Measurements from ENCODE around the gene UBR2. TPM values are rescaled to one million over a fixed set of nuclear protein-coding genes. Genes with fewer than 3 reads are reported as not detected.

The UBR2 gene
- total and polyA plus RNA-seq, 2 of the 13 experiments (the other 11 are each of a cell fraction or from before 2014, with no cell fraction given): 17.6 to 29.3 TPM

DNA sequence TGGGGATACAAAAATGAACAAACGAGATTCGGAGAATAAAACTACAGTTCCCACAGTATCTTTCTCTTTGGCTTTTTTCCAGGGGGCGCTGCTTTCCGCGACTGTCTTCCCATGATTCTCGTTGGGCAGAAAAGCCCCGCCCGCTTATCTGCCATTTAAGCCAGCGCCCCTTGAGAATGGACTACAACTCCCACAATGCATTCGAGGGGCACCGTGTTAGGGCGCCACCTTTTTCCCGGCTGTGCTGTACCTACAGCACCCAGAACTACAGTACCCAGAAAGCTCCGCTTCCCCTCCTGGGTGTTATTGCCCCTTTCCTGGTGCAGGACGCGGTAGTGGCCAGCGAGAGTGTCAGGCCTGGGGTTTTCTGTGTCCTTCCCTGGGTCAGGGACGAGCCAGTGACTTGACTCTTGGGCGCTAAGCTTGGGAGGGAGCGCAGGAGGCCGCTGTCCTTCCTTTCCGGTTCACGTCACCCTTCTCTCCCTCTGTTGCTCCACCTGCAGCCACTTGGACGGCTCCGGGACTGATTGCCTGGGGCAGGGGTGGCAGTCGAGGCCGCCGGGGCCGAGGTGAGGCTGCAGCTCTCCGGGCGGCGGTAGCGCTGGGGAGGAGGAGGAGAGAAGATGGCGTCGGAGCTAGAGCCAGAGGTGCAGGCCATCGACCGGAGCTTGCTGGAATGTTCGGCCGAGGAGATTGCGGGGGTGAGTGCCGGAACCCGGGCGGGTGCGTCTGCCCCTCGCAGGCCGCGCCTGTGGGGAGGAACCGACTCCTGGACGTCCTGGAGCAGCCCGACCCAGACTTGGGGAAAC is at the start of gene UBR2 (continued):
- TF ChIP-seq ZNF142 (CRISPR knock-in tag; IDR thresholded peaks at IDR 0.05) (peak; percentile 88; the same call in 1 of the 2 replicates), CC2D1A (CRISPR knock-in tag; IDR thresholded peaks at IDR 0.05) (no peak), DMAP1 (CRISPR knock-in tag; IDR thresholded peaks at IDR 0.05) (peak; percentile 94), CBX5 (CRISPR knock-in tag; IDR thresholded peaks at IDR 0.05; ENCODE audit: borderline replicate concordance) (peak; percentile 76), ZNF124 (CRISPR knock-in tag; IDR thresholded peaks at IDR 0.05) (peak; percentile 75; the same call in 1 of the 2 replicates), KLF12 (CRISPR knock-in tag; IDR thresholded peaks at IDR 0.05; ENCODE audit: borderline replicate concordance) (peak; percentile 83; the same call in 1 of the 2 replicates), MIER3 (CRISPR knock-in tag; IDR thresholded peaks at IDR 0.05; ENCODE audit: borderline replicate concordance) (peak; percentile 86), ZNF143 (CRISPR knock-in tag; IDR thresholded peaks at IDR 0.05) (peak; percentile 99), MEF2D (CRISPR knock-in tag; IDR thresholded peaks at IDR 0.05) (peak; percentile 87), DR1 (CRISPR knock-in tag; IDR thresholded peaks at IDR 0.05) (peak; percentile 90), ZNF572 (CRISPR knock-in tag; IDR thresholded peaks at IDR 0.05) (peak; percentile 97), ZNF777 (CRISPR knock-in tag; IDR thresholded peaks at IDR 0.05) (peak; percentile 80; the same call in 1 of the 2 replicates), ZC3H13 (CRISPR knock-in tag; IDR thresholded peaks at IDR 0.05) (peak; percentile 87; the same call in 1 of the 2 replicates), ZNF280B (CRISPR knock-in tag; IDR thresholded peaks at IDR 0.05; ENCODE audit: borderline replicate concordance) (peak; percentile 97), FOXA1 (IDR thresholded peaks at IDR 0.05) (no peak), FOXA1 (CRISPR knock-in tag; IDR thresholded peaks at IDR 0.05) (peak; percentile 26; the same call in 1 of the 2 replicates), HMG20B (CRISPR knock-in tag; conservative IDR thresholded peaks at IDR 0.05) (peak; percentile 64), CTCF (CRISPR knock-in tag; IDR thresholded peaks at IDR 0.05) (peak; percentile 82), BCL3 (CRISPR knock-in tag; IDR thresholded peaks at IDR 0.05) (no peak; the same call in 1 of the 2 replicates), MAX (IDR thresholded peaks at IDR 0.05) (no peak; the same call in none of the 2 replicates)
